K562 (cell line): ENCODE data around the gene MGAT5. TPM values are rescaled to one million over a fixed set of nuclear protein-coding genes. Genes with fewer than 3 reads are reported as not detected.

Source experiments
- ATAC-seq: fragments of 200-7000 bp; cut with Tn5 transposase; 3 replicates; pipeline ENCODE4 v1.9.1; 2020; ENCODE audit warnings: moderate library complexity
- BruUV-seq: library from RNA; stranded (reverse); fragments of 400-500 nt; replicated peaks from 2 replicates; lab custom pipeline; 2021; lab: Mats Ljungman, UMichigan
- CTCF ChIA-PET: fragments of 300-600 bp; formaldehyde crosslinking; extraction: SDS; loops from one replicate; lab custom pipeline; 2021; ENCODE audit warnings: low intra/inter-chr PET ratio; lab: Yijun Ruan, JAX
- POLR2A ChIA-PET: fragments of 300-600, 350-650 bp; sonication (Branson Sonifier 250); formaldehyde crosslinking; extraction: SDS; loops from one replicate; lab custom pipeline; 2021; ENCODE audit warnings: antibody characterized with exemption, inconsistent platforms; lab: Yijun Ruan, JAX
- DNase-seq, 4 experiments: peaks; one replicate each; pipeline versions ENCODE4 v3.0.0 to v3.0.0-alpha.2; 2011 to 2018; ENCODE audit warnings: low spot score in 3 of 4, mixed read lengths in 3 of 4; ENCODE audit errors: extremely low read depth in 1 of 4
- FAIRE-seq: peaks from 2 replicates; lab custom pipeline; 2011; peaks lifted over from hg19 to GRCh38; lab: Jason Lieb, UNC
- H2AFZ ChIP-seq: 2 replicates; pipeline ENCODE4 v1.6.0; 2011; ENCODE audit warnings: low read depth, low read length, control low read depth, inconsistent platforms
- H3K27ac ChIP-seq: fragments of 200-600 bp; 3 replicates; pipeline ENCODE4 v1.8.0; 2011; ENCODE audit warnings: low read depth, mild to moderate bottlenecking, control low read depth, inconsistent platforms, low read length, moderate library complexity, mixed read lengths; ENCODE audit errors: extremely low read depth
- H3K27me3 ChIP-seq, 2 experiments: fragments of 300-600 bp in 1 of 2; 2 replicates in 1 of 2; 3 replicates in 1 of 2; pipeline versions ENCODE4 v1.6.0 to v1.8.0; 2011; ENCODE audit warnings: inconsistent platforms in 2 of 2, low read length in 2 of 2, mild to moderate bottlenecking in 1 of 2, mixed read lengths in 1 of 2, moderate library complexity in 1 of 2; ENCODE audit not compliant: control insufficient read depth in 2 of 2, insufficient read depth in 2 of 2
- H3K36me3 ChIP-seq: fragments of 300-600 bp; 3 replicates; pipeline ENCODE4 v1.8.0; 2011; ENCODE audit warnings: mild to moderate bottlenecking, low read length, inconsistent platforms; ENCODE audit not compliant: control insufficient read depth, insufficient read depth
- H3K4me1 ChIP-seq, 2 experiments: fragments of 200-600 bp in 1 of 2; replicated peaks in 1 of 2; 2 replicates in 1 of 2; 3 replicates in 1 of 2; pipeline versions ENCODE4 v1.5.1 to v1.8.0; 2011; ENCODE audit warnings: inconsistent platforms in 2 of 2, low read length in 2 of 2, mild to moderate bottlenecking in 1 of 2, mixed read lengths in 1 of 2, moderate library complexity in 1 of 2; ENCODE audit not compliant: control insufficient read depth in 2 of 2, insufficient read depth in 2 of 2
- H3K4me2 ChIP-seq: 2 replicates; pipeline ENCODE4 v1.6.1; 2011; ENCODE audit warnings: low read length, control low read depth, inconsistent platforms, mixed read lengths; ENCODE audit not compliant: insufficient read depth
- H3K4me3 ChIP-seq: fragments of 200-600 bp; sonication (generic), shearing (Covaris generic); 2 replicates; pipeline ENCODE4 v1.5.1; 2016; ENCODE audit warnings: control low read depth, inconsistent platforms
- H3K79me2 ChIP-seq: fragments of 200-600 bp; 3 replicates; pipeline ENCODE4 v1.8.0; 2011; ENCODE audit warnings: low read length, inconsistent platforms; ENCODE audit not compliant: control insufficient read depth, insufficient read depth
- H3K9ac ChIP-seq, 2 experiments: 2 replicates each; pipeline versions ENCODE4 v1.6.0 to v1.6.1; 2011; ENCODE audit warnings: low read depth in 2 of 2, low read length in 2 of 2, control low read depth in 1 of 2, inconsistent platforms in 1 of 2, mild to moderate bottlenecking in 1 of 2, mixed read lengths in 1 of 2; ENCODE audit not compliant: insufficient read depth in 1 of 2
- H3K9me1 ChIP-seq: one replicate; pipeline ENCODE4 v1.6.0; 2011; ENCODE audit warnings: inconsistent platforms, mild to moderate bottlenecking, low read length, moderate library complexity; ENCODE audit not compliant: control insufficient read depth, insufficient read depth
- H3K9me3 ChIP-seq: replicated peaks from 2 replicates; pipeline ENCODE4 v1.5.1; 2011; ENCODE audit warnings: low read depth, low read length, inconsistent platforms; ENCODE audit not compliant: control insufficient read depth, insufficient read depth
- H4K20me1 ChIP-seq: replicated peaks from 2 replicates; pipeline ENCODE4 v1.6.1; 2011; ENCODE audit warnings: low read length, inconsistent platforms, mixed read lengths; ENCODE audit not compliant: control insufficient read depth, insufficient read depth
- CUX1 ChIP-seq: fragments of 200-800 bp; sonication (Bioruptor generic); IDR thresholded peaks from 2 replicates; pipeline ENCODE4 v1.6.1; 2016; ENCODE audit warnings: missing genetic modification characterization, missing compliant biosample characterization
- GMEB1 ChIP-seq: fragments of 250-450 bp; sonication (Bioruptor Pico); IDR thresholded peaks from 2 replicates; pipeline ENCODE4 v1.4.0; 2020; ENCODE audit warnings: mild to moderate bottlenecking
- POLR2H ChIP-seq: IDR thresholded peaks from 2 replicates; pipeline ENCODE4 v1.6.1; 2016; ENCODE audit warnings: missing genetic modification characterization, low read depth, mild to moderate bottlenecking, control low read depth, missing compliant biosample characterization, moderate library complexity
- RBBP5 ChIP-seq: fragments of 200-600 bp; sonication (generic); IDR thresholded peaks from 2 replicates; pipeline ENCODE4 v1.6.1; 2012; ENCODE audit warnings: borderline replicate concordance, mild to moderate bottlenecking, low read length, control low read depth, inconsistent platforms; ENCODE audit not compliant: insufficient read depth, poor library complexity, severe bottlenecking
- SIRT6 ChIP-seq: IDR thresholded peaks from one replicate; pipeline ENCODE4 v1.6.1; 2012; ENCODE audit warnings: low read depth, mild to moderate bottlenecking, control low read depth, inconsistent platforms, low read length, moderate library complexity
- WGBS: fragments of 100-300 bp; shearing (Covaris generic); methylation state at CpG from one replicate; pipeline ENCODE4 v1.1.6; 2016; ENCODE audit warnings: low coverage, mixed read lengths; ENCODE audit not compliant: insufficient coverage; ENCODE audit errors: missing lambda C conversion rate; 5-methylcytosine and 5-hydroxymethylcytosine counted together
- in situ Hi-C: fragments of 300-500 bp; cut with MboI; formaldehyde crosslinking; loops from 4 replicates; pipeline ENCODE4 v1.15.0; 2018; ENCODE audit warnings: inconsistent platforms, mixed read lengths
- intact Hi-C: fragments of 100-400 bp; cut with micrococcal nuclease; formaldehyde crosslinking; loops from 2 replicates; pipeline ENCODE4 v1.14.2; 2022
- polyA plus RNA-seq, 8 experiments: library from polyadenylated mRNA; depleted of rRNA in 4 of 8; stranded (reverse) in 5 of 8; unstranded in 3 of 8; fragments of >200 nt; fragmentation: Nextera tagmentation in 2 of 8; fragmentation: Illumina TruSeq in 1 of 8; extraction: Ambion mirVana in 2 of 8; extraction: Trizol in 1 of 8; gene quantifications; 2 replicates each; pipeline versions ENCODE4 v1.2.1 to v1.2.3, GENCODE V29; 2011 to 2014; ENCODE audit warnings: inconsistent platforms in 1 of 8, missing spikeins in 1 of 8
- total RNA-seq, 7 experiments: library from RNA; depleted of rRNA in 6 of 7; stranded (reverse); fragments of >200 nt in 6 of 7; fragmentation: Illumina TruSeq in 2 of 7; extraction: Trizol in 2 of 7; gene quantifications; 2 replicates each; pipeline versions ENCODE4 v1.2.1 to v1.2.3, GENCODE V29; 2011 to 2021; ENCODE audit warnings: low replicate concordance in 1 of 7

Gene MGAT5
- total and polyA plus RNA-seq, 9 of the 15 experiments (the other 6 are each of a cell fraction or from before 2014, with no cell fraction given): 1.6 to 18.6 (median 11.1) TPM

- no peak for FAIRE-seq
- CTCF ChIA-PET: no interaction called here
- DNase-seq: no peak
- Histone ChIP-seq H2AFZ (no peak overlapping the region), H3K79me2 (no peaks in the 10 kb centered on the region), H3K9ac (no peak overlapping the region), H4K20me1 (no peaks in the 10 kb centered on the region; the same call in 1 of the 2 replicates), H3K9me1 (peaks cover 2% of the 10 kb centered on the region), H3K36me3 (no peaks in the 10 kb centered on the region), H3K4me3 (no peak overlapping the region), H3K27ac (no peak overlapping the region), H3K27me3 (no peaks in the 10 kb centered on the region), H3K4me2 (no peak overlapping the region), H3K9me3 (no peaks in the 10 kb centered on the region), H3K4me1 (no peaks in the 10 kb centered on the region)
- POLR2A ChIA-PET: interaction anchor here (0.5 kb wide), 1 partner anchor 500 kb away, joined by 4 read pairs; no protein-coding TSS in a partner anchor
- intact Hi-C loops (no loop called here), in situ Hi-C loops (no loop called here)
- no peak for ATAC-seq
- TF ChIP-seq CUX1 (CRISPR knock-in tag) (no peak), SIRT6 (no peak), GMEB1 (no peak), RBBP5 (no peak), POLR2H (no peak)
- BruUV-seq: no TSS peak
- 71% methylated on average over 1 of the region's 4 CpGs for WGBS
Observed at GRCh38 chr2:134445116-134445515, 191.2 kb downstream of the MGAT5 start.
